ENCODE measurements around the gene IGFN1. TPM values are rescaled to one million over a fixed set of nuclear protein-coding genes. Genes with fewer than 3 reads are reported as not detected.

Gene IGFN1
- total and polyA plus RNA-seq, 7 donors, result under 0.01 to 0.55 (median 0.14) TPM; not detected in 3

GRCh38 chr1:201260648-201261311, 70.2 kb downstream of the IGFN1 start:
- H3K9me3 ChIP-seq, result no peaks in the 10 kb centered on the region
- TF ChIP-seq POLR2AphosphoS5 (IDR thresholded peaks at IDR 0.05), result no peak
- no peak for TF ChIP-seq POLR2A (IDR thresholded peaks at IDR 0.05)
- no peak for TF ChIP-seq CTCF (IDR thresholded peaks at IDR 0.05)
- no peak for TF ChIP-seq EP300 (IDR thresholded peaks at IDR 0.05)
- H3K27me3 ChIP-seq, result peaks cover 11 to 19% (median 12%) of the 10 kb centered on the region in 3 donors
- no peak overlapping the region for H3K27ac ChIP-seq
- intact Hi-C loops (cut with DNase I), result no loop called here
- no peaks in the 10 kb centered on the region for H3K36me3 ChIP-seq
- no peak for DNase-seq
- WGBS, 2 donors, result 88 to 92% methylated on average over 8 of the region's 8 CpGs
- peaks cover 0 to 11% (median 9%) of the 10 kb centered on the region in 4 donors for H3K4me1 ChIP-seq
- H3K4me3 ChIP-seq, result no peak overlapping the region

GRCh38 chr1:201261771-201262547, 71.3 kb downstream of the IGFN1 start:
- Histone ChIP-seq H3K27ac (no peak overlapping the region), H3K9me3 (no peaks in the 10 kb centered on the region), H3K27me3 (peaks cover 11 to 19% (median 12%) of the 10 kb centered on the region in 3 donors), H3K4me1 (peaks cover 0 to 11% (median 9%) of the 10 kb centered on the region in 4 donors), H3K36me3 (no peaks in the 10 kb centered on the region), H3K4me3 (no peak overlapping the region)
- WGBS, 2 donors, result 90 to 94% methylated on average over 8 of the region's 8 CpGs
- no peak for TF ChIP-seq EP300 (IDR thresholded peaks at IDR 0.05)
- TF ChIP-seq POLR2AphosphoS5 (IDR thresholded peaks at IDR 0.05), result no peak
- no peak for TF ChIP-seq POLR2A (IDR thresholded peaks at IDR 0.05)
- TF ChIP-seq CTCF (IDR thresholded peaks at IDR 0.05), result no peak
- peak; percentile 32 for DNase-seq
- intact Hi-C loops (cut with DNase I), result no loop called here

- Histone ChIP-seq H3K4me1 (peaks cover 0 to 11% (median 9%) of the 10 kb centered on the region in 4 donors), H3K4me3 (no peak overlapping the region), H3K9me3 (no peaks in the 10 kb centered on the region), H3K27ac (no peak overlapping the region), H3K36me3 (no peaks in the 10 kb centered on the region), H3K27me3 (peaks cover 11 to 25% (median 12%) of the 10 kb centered on the region in 3 donors)
- WGBS, 2 donors, result 90 to 93% methylated on average over 7 of the region's 7 CpGs
- TF ChIP-seq POLR2A (IDR thresholded peaks at IDR 0.05) (no peak), CTCF (IDR thresholded peaks at IDR 0.05) (no peak), POLR2AphosphoS5 (IDR thresholded peaks at IDR 0.05) (no peak), EP300 (IDR thresholded peaks at IDR 0.05) (no peak)
- DNase-seq, result no peak
- intact Hi-C loops (cut with DNase I), result no loop called here
Measured at GRCh38 chr1:201262963-201263608, 72.5 kb downstream of the IGFN1 start.

GRCh38 chr1:201264072-201264471, 73.4 kb downstream of the IGFN1 start:
- no peak overlapping the region for H3K27ac ChIP-seq
- 87 to 89% methylated on average over 6 of the region's 6 CpGs for WGBS, 2 donors
- TF ChIP-seq POLR2A (IDR thresholded peaks at IDR 0.05), result no peak
- no peak for TF ChIP-seq POLR2AphosphoS5 (IDR thresholded peaks at IDR 0.05)
- no peak for TF ChIP-seq EP300 (IDR thresholded peaks at IDR 0.05)
- no peak for TF ChIP-seq CTCF (IDR thresholded peaks at IDR 0.05)
- H3K36me3 ChIP-seq, result no peaks in the 10 kb centered on the region
- H3K27me3 ChIP-seq, result peaks cover 11 to 29% (median 12%) of the 10 kb centered on the region in 3 donors
- no peaks in the 10 kb centered on the region for H3K9me3 ChIP-seq
- intact Hi-C loops (cut with DNase I), result no loop called here
- H3K4me3 ChIP-seq, result no peak overlapping the region
- DNase-seq, result peak; percentile 34
- H3K4me1 ChIP-seq, result peaks cover 0 to 11% (median 9%) of the 10 kb centered on the region in 4 donors
